DOHH2 (cell line): ENCODE measurements around the gene DHX38.

Source experiments
- H3F3A ChIP-seq: fragments of 200-600 bp; sonication (generic), shearing (Covaris generic); 2 replicates; pipeline ENCODE4 v1.6.0; 2016; ENCODE audit warnings: antibody characterized with exemption, mild to moderate bottlenecking; ENCODE audit not compliant: control insufficient read depth, insufficient read depth
- H3K27ac ChIP-seq: fragments of 200-600 bp; sonication (generic); 2 replicates; pipeline ENCODE4 v1.5.1; 2014; ENCODE audit warnings: low read depth, mild to moderate bottlenecking, low read length, moderate library complexity
- H3K27me3 ChIP-seq: fragments of 200-600 bp; sonication (generic); 2 replicates; pipeline ENCODE4 v1.6.1; 2014; ENCODE audit warnings: mild to moderate bottlenecking, low read length, mixed read lengths; ENCODE audit not compliant: control insufficient read depth
- H3K36me3 ChIP-seq: fragments of 200-600 bp; sonication (generic); 2 replicates; pipeline ENCODE4 v1.6.1; 2014; ENCODE audit warnings: mild to moderate bottlenecking, low read length, moderate library complexity, mixed read lengths; ENCODE audit not compliant: control insufficient read depth
- H3K4me1 ChIP-seq: fragments of 200-600 bp; sonication (generic); 2 replicates; pipeline ENCODE4 v1.6.1; 2014; ENCODE audit warnings: mild to moderate bottlenecking, low read length, mixed read lengths; ENCODE audit not compliant: control insufficient read depth
- H3K4me2 ChIP-seq: fragments of 200-600 bp; sonication (generic); 2 replicates; pipeline ENCODE4 v1.6.0; 2014; ENCODE audit warnings: mild to moderate bottlenecking, low read length, moderate library complexity
- H3K4me3 ChIP-seq: fragments of 200-600 bp; sonication (generic); 2 replicates; pipeline ENCODE4 v1.5.1; 2014; ENCODE audit warnings: mild to moderate bottlenecking, low read length, mixed read lengths
- H3K79me2 ChIP-seq: fragments of 200-600 bp; sonication (generic); 2 replicates; pipeline ENCODE4 v1.6.1; 2014; ENCODE audit warnings: mild to moderate bottlenecking, low read length, mixed read lengths; ENCODE audit not compliant: control insufficient read depth
- H3K9me2 ChIP-seq: fragments of 200-600 bp; sonication (generic); replicated peaks from 2 replicates; pipeline ENCODE4 v1.6.1; 2014; ENCODE audit warnings: mild to moderate bottlenecking, low read length, mixed read lengths; ENCODE audit not compliant: control insufficient read depth
- H3K9me3 ChIP-seq: fragments of 200-600 bp; sonication (generic); 2 replicates; pipeline ENCODE4 v1.6.1; 2014; ENCODE audit warnings: antibody characterized with exemption, low read length, mixed read lengths; ENCODE audit not compliant: control insufficient read depth, insufficient read depth
- H4K20me1 ChIP-seq: fragments of 200-600 bp; sonication (generic); 2 replicates; pipeline ENCODE4 v1.6.0; 2014; ENCODE audit warnings: low read depth, mild to moderate bottlenecking, antibody characterized with exemption, low read length, moderate library complexity; ENCODE audit not compliant: control insufficient read depth, insufficient read depth
- CTCF ChIP-seq: fragments of 200-600 bp; sonication (generic); IDR thresholded peaks from one replicate; pipeline ENCODE4 v1.5.1; 2014; ENCODE audit warnings: antibody characterized with exemption, mild to moderate bottlenecking, low read depth, low read length; ENCODE audit not compliant: poor library complexity, severe bottlenecking
- EZH2phosphoT487 ChIP-seq: fragments of 200-600 bp; sonication (generic); IDR thresholded peaks from 2 replicates; pipeline ENCODE4 v1.6.1; 2017; ENCODE audit warnings: borderline replicate concordance, mild to moderate bottlenecking, antibody characterized with exemption, low read length, moderate library complexity, mixed read lengths

DHX38 gene

GRCh38 chr16:72159386-72159785 is 65.7 kb downstream of the DHX38 start:
- TF ChIP-seq EZH2phosphoT487 (no peak), CTCF (no peak)
- Histone ChIP-seq H3K9me3 (no peaks in the 10 kb centered on the region), H3K36me3 (no peaks in the 10 kb centered on the region), H3K4me3 (no peak overlapping the region), H3K27ac (no peak overlapping the region), H3F3A (no peaks in the 10 kb centered on the region), H3K79me2 (no peaks in the 10 kb centered on the region), H3K27me3 (peaks cover 12% of the 10 kb centered on the region; the same call in 1 of the 2 replicates), H4K20me1 (no peaks in the 10 kb centered on the region), H3K4me2 (no peak overlapping the region), H3K9me2 (no peaks in the 10 kb centered on the region), H3K4me1 (no peaks in the 10 kb centered on the region)

GRCh38 chr16:72159801-72160200 is 66.2 kb downstream of the DHX38 start:
- Histone ChIP-seq H3F3A (no peaks in the 10 kb centered on the region), H3K4me2 (no peak overlapping the region), H3K9me2 (no peaks in the 10 kb centered on the region), H3K4me1 (no peaks in the 10 kb centered on the region), H3K27me3 (peaks cover 12% of the 10 kb centered on the region; the same call in 1 of the 2 replicates), H3K36me3 (no peaks in the 10 kb centered on the region), H4K20me1 (no peaks in the 10 kb centered on the region), H3K79me2 (no peaks in the 10 kb centered on the region), H3K27ac (no peak overlapping the region), H3K4me3 (no peak overlapping the region), H3K9me3 (no peaks in the 10 kb centered on the region)
- no peak for TF ChIP-seq EZH2phosphoT487
- TF ChIP-seq CTCF = no peak

GRCh38 chr16:72162105-72162692 is 68.6 kb downstream of the DHX38 start:
- no peaks in the 10 kb centered on the region for H3K9me2 ChIP-seq
- H3K4me3 ChIP-seq = no peak overlapping the region
- no peaks in the 10 kb centered on the region for H3K79me2 ChIP-seq
- no peak overlapping the region for H3K27ac ChIP-seq
- H3K9me3 ChIP-seq = no peaks in the 10 kb centered on the region
- peaks cover 12% of the 10 kb centered on the region; the same call in 1 of the 2 replicates for H3K27me3 ChIP-seq
- no peak overlapping the region for H3K4me2 ChIP-seq
- H3F3A ChIP-seq = no peaks in the 10 kb centered on the region
- no peaks in the 10 kb centered on the region for H3K36me3 ChIP-seq
- TF ChIP-seq CTCF (no peak), EZH2phosphoT487 (no peak)
- H4K20me1 ChIP-seq = no peaks in the 10 kb centered on the region
- no peaks in the 10 kb centered on the region for H3K4me1 ChIP-seq
